B cell (primary cell): ENCODE data around the gene TRIM16. TPM values are rescaled to one million over a fixed set of nuclear protein-coding genes. Genes with fewer than 3 reads are reported as not detected.
"Not testable (repeated sequence)": the region's sequence is repeated elsewhere in the genome, so short reads cannot be mapped to it uniquely, and the experiment has no call there.

Experiments used
- ATAC-seq: fragments of 200-7000 bp; cut with Tn5 transposase; one replicate; pipeline ENCODE4 v1.10.0; 2021; ENCODE audit warnings: low read depth, mild to moderate bottlenecking, moderate number of reproducible peaks, moderate library complexity
- CTCF ChIA-PET: fragments of 350-600 bp; sonication (Branson Sonifier 250); formaldehyde crosslinking; loops from one replicate; lab custom pipeline; 2021; ENCODE audit warnings: antibody characterized with exemption, inconsistent platforms; lab: Charles Lee
- POLR2A ChIA-PET: fragments of 350-600 bp; sonication (Branson Sonifier 250); formaldehyde crosslinking; loops from one replicate; lab custom pipeline; 2021; ENCODE audit warnings: antibody characterized with exemption; lab: Charles Lee
- DNase-seq: peaks from one replicate; pipeline ENCODE4 v3.0.0; 2013
- H2AFZ ChIP-seq: 2 replicates; pipeline ENCODE4 v1.6.1; 2012; ENCODE audit warnings: mild to moderate bottlenecking, low read depth, low read length; ENCODE audit not compliant: insufficient read depth, poor library complexity, severe bottlenecking
- H3K27ac ChIP-seq, 2 donors: 1 replicate in 1 of 2; 2 replicates in 1 of 2; pipeline ENCODE4 v1.5.1; 2012 to 2013; ENCODE audit warnings: low read length in 2 of 2, mild to moderate bottlenecking in 2 of 2, moderate library complexity in 1 of 2
- H3K27me3 ChIP-seq, 4 experiments: fragments of 200-600 bp in 1 of 4; sonication (generic) in 1 of 4; replicated peaks in 1 of 4; 1 replicate in 2 of 4; 2 replicates in 2 of 4; pipeline versions ENCODE4 v1.6.1 to v1.7.0; 2013 to 2016; ENCODE audit warnings: low read length in 3 of 4, mild to moderate bottlenecking in 2 of 4, mixed read lengths in 1 of 4, moderate library complexity in 1 of 4; ENCODE audit not compliant: insufficient read depth in 4 of 4, control insufficient read depth in 3 of 4; ENCODE audit errors: control extremely low read depth in 1 of 4
- H3K36me3 ChIP-seq, 2 experiments: replicated peaks in 1 of 2; 1 replicate in 1 of 2; 2 replicates in 1 of 2; pipeline versions ENCODE4 v1.6.1 to v1.7.1; 2013; ENCODE audit warnings: low read length in 1 of 2; ENCODE audit not compliant: insufficient read depth in 2 of 2, control insufficient read depth in 1 of 2; ENCODE audit errors: control extremely low read depth in 1 of 2, extremely low read depth in 1 of 2
- H3K4me1 ChIP-seq, 2 donors: fragments of 200-600 bp in 1 of 2; sonication (generic) in 1 of 2; 1 replicate in 1 of 2; 2 replicates in 1 of 2; pipeline versions ENCODE4 v1.5.1 to v1.6.1; 2013 to 2017; ENCODE audit warnings: low read length in 2 of 2; ENCODE audit not compliant: control insufficient read depth in 2 of 2, insufficient read depth in 2 of 2
- H3K4me2 ChIP-seq: replicated peaks from 2 replicates; pipeline ENCODE3; 2012; ENCODE audit warnings: mild to moderate bottlenecking, low read depth, low read length; ENCODE audit not compliant: poor library complexity, severe bottlenecking
- H3K4me3 ChIP-seq, 5 experiments: fragments of 200-600 bp in 1 of 5; sonication (generic) in 1 of 5; 1 replicate in 3 of 5; 2 replicates in 2 of 5; pipeline versions ENCODE4 v1.5.1 to v1.7.0; 2011 to 2016; ENCODE audit warnings: low read length in 4 of 5, mild to moderate bottlenecking in 4 of 5, low read depth in 2 of 5, control low read depth in 1 of 5, moderate library complexity in 1 of 5; ENCODE audit not compliant: insufficient read depth in 1 of 5; ENCODE audit errors: control extremely low read depth in 1 of 5, extremely low read depth in 1 of 5
- H3K79me2 ChIP-seq: fragments of 200-600 bp; sonication (generic); one replicate; pipeline ENCODE4 v1.6.0; 2016; ENCODE audit warnings: low read length; ENCODE audit not compliant: control insufficient read depth, insufficient read depth
- H3K9ac ChIP-seq: fragments of 200-600 bp; sonication (generic); 2 replicates; pipeline ENCODE4 v1.6.1; 2017; ENCODE audit warnings: mild to moderate bottlenecking, low read length, moderate library complexity
- H3K9me3 ChIP-seq, 3 donors: one replicate each; pipeline versions ENCODE4 v1.6.1 to v1.7.1; 2013; ENCODE audit warnings: low read length in 2 of 3; ENCODE audit not compliant: control insufficient read depth in 2 of 3, insufficient read depth in 1 of 3; ENCODE audit errors: control extremely low read depth in 1 of 3
- H4K20me1 ChIP-seq: 2 replicates; pipeline ENCODE4 v1.6.0; 2012; ENCODE audit warnings: mild to moderate bottlenecking, low read length; ENCODE audit not compliant: insufficient read depth, control insufficient read depth, poor library complexity, severe bottlenecking
- H3K27ac Mint-ChIP-seq: one replicate; pipeline ENCODE4 v1.8.0; 2021; ENCODE audit warnings: mixed read lengths
- H3K27me3 Mint-ChIP-seq: one replicate; pipeline ENCODE4 v1.8.0; 2021; ENCODE audit warnings: mixed read lengths
- H3K4me1 Mint-ChIP-seq: one replicate; pipeline ENCODE4 v1.8.0; 2021; ENCODE audit warnings: mixed read lengths
- H3K4me3 Mint-ChIP-seq: one replicate; pipeline ENCODE4 v1.8.0; 2021; ENCODE audit warnings: mixed read lengths
- H3K9me3 Mint-ChIP-seq: one replicate; pipeline ENCODE4 v1.8.0; 2022; ENCODE audit warnings: mixed read lengths; ENCODE audit not compliant: insufficient read depth
- WGBS: methylation state at CpG from one replicate; pipeline ENCODE4 v1.1.5; 2013; ENCODE audit warnings: missing lambda C conversion rate; ENCODE audit not compliant: insufficient coverage; 5-methylcytosine and 5-hydroxymethylcytosine counted together
- intact Hi-C: fragments of 100-400 bp; cut with micrococcal nuclease; formaldehyde crosslinking; loops from one replicate; pipeline ENCODE4 v1.10.0; 2022
- polyA plus RNA-seq: library from polyadenylated mRNA; depleted of rRNA; stranded (reverse); fragments of >200 nt; gene quantifications from 2 replicates; pipeline ENCODE4 v1.2.3, GENCODE V29; 2012
- small RNA-seq: library from RNA; depleted of rRNA; stranded (forward); fragments of <200 nt; gene quantifications from one replicate; pipeline ENCODE3, GENCODE V24; 2012; ENCODE audit warnings: low replicate concordance, low read depth; ENCODE audit not compliant: insufficient read length
- total RNA-seq, 2 donors: library from RNA; stranded (reverse); fragments of 120-200 nt in 1 of 2; gene quantifications; 1 replicate in 1 of 2; 2 replicates in 1 of 2; pipeline versions ENCODE4 v1.2.3 to v1.2.4, GENCODE V29; 2013 to 2022

Gene TRIM16
- total and polyA plus RNA-seq, 2 donors (not counting 1 experiment from before 2014, with no cell fraction given) = 5.6 to 7.8 TPM

DNA sequence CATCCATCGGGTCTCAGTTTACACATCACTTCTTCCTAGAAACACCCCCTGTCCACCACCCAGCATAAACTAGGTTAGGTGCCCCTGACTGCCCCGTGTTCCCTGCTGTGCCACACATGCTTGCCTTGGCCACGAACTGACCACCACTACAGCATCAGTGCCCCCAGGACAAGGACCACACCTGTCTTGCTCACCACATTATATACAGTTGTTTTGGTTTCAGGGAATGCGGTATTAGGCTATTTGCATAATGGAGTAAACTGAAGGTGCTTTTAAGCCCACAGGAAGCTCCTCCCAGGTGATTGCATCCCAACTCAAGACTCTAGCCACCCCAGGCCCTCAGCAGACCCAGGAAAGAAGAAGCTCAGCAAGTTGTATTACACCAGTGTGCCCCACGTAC lies 100.8 kb downstream of the TRIM16 start:
- POLR2A ChIA-PET = not testable (repeated sequence)

DNA sequence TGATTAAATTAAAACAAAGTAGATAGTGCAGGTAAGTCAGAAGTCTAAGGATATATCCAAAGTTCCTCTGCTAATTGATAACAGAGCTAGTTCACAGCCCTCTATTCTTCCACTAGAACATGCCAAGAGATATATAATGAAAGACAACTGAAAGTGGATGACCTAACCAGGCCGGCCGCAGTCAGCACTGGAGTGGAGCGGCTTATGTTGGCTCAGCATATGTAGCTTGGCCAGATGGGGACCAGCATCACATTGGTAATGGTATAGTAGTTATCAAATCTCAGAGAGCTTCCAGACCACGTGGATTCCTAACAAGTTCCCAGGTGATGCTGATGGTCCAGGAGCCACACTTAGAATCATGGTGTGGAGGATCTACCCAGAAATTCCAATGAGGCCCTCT lies 102.6 kb downstream of the TRIM16 start:
- CTCF ChIA-PET, H4K20me1 ChIP-seq, H3K4me1 Mint-ChIP-seq, H3K27ac ChIP-seq, H3K27me3 ChIP-seq, H3K9ac ChIP-seq, DNase-seq, H3K27ac Mint-ChIP-seq, H2AFZ ChIP-seq, H3K9me3 ChIP-seq, ATAC-seq, POLR2A ChIA-PET, H3K4me3 ChIP-seq, H3K4me1 ChIP-seq, H3K4me2 ChIP-seq, H3K4me3 Mint-ChIP-seq, intact Hi-C loops, H3K9me3 Mint-ChIP-seq, H3K36me3 ChIP-seq, H3K79me2 ChIP-seq: not testable (repeated sequence)
- H3K27me3 Mint-ChIP-seq = peaks cover 30% of the 10 kb centered on the region
- no CpG with 5 or more reads among the region's 4 CpGs for WGBS

More for the DNA sequence above, 100.8 kb downstream of the TRIM16 start:
- H3K4me3 ChIP-seq, H3K9ac ChIP-seq, H3K4me1 ChIP-seq, H3K4me3 Mint-ChIP-seq, intact Hi-C loops, H3K9me3 Mint-ChIP-seq, H4K20me1 ChIP-seq, H3K4me1 Mint-ChIP-seq, H3K79me2 ChIP-seq, H3K4me2 ChIP-seq, CTCF ChIA-PET, ATAC-seq, H3K27ac ChIP-seq, H3K36me3 ChIP-seq, H3K9me3 ChIP-seq, DNase-seq, H3K27ac Mint-ChIP-seq, H2AFZ ChIP-seq: not testable (repeated sequence)
- H3K27me3 ChIP-seq = peaks cover 0 to 15% (median 10%) of the 10 kb centered on the region in 4 experiments
- peaks cover 39% of the 10 kb centered on the region for H3K27me3 Mint-ChIP-seq
- no CpG with 5 or more reads among the region's 5 CpGs for WGBS

Small RNA genes within 50 kb of the gene (small RNA-seq; reads per million reads assigned to genes)
- gene AC005838.1 = not detected
- not detected for gene ZNF29P

Other genes starting within 250 kb of the TRIM16 start
- gene CDRT4, start 216.7 kb downstream of the TRIM16 start, total RNA-seq = 10.5 and 11.6 TPM in 2 replicates
- gene CDRT4, start 216.7 kb downstream of the TRIM16 start, polyA plus RNA-seq = 2.1 and 23.0 TPM in 2 replicates
- gene TVP23C, start 120.8 kb downstream of the TRIM16 start, total RNA-seq = 30.9 and 35.9 TPM in 2 replicates
- 6.4 and 8.6 TPM in 2 replicates for gene TVP23C, start 120.8 kb downstream of the TRIM16 start, polyA plus RNA-seq
- gene FBXW10B, start 64.6 kb downstream of the TRIM16 start, total RNA-seq = 0.32 and 0.76 TPM in 2 replicates
- 0.07 and 0.10 TPM in 2 replicates for gene FBXW10B, start 64.6 kb downstream of the TRIM16 start, polyA plus RNA-seq
- 30.4 and 31.2 TPM in 2 replicates for gene ZNF286A, start 15.4 kb upstream of the TRIM16 start, total RNA-seq
- 7.0 and 11.6 TPM in 2 replicates for gene ZNF286A, start 15.4 kb upstream of the TRIM16 start, polyA plus RNA-seq
- gene TBC1D26, start 48.0 kb upstream of the TRIM16 start, total RNA-seq = 0.46 TPM in 1 of 2 replicates, not detected in the other
- 0.04 and 0.13 TPM in 2 replicates for gene TBC1D26, start 48.0 kb upstream of the TRIM16 start, polyA plus RNA-seq